CD8-positive, alpha-beta memory T cell (primary cell): ENCODE measurements around the gene FYCO1. TPM values are rescaled to one million over a fixed set of nuclear protein-coding genes. Genes with fewer than 3 reads are reported as not detected.

ENCODE experiments used
- CTCF ChIA-PET: fragments of 350-600 bp; sonication (Branson Sonifier 250); formaldehyde crosslinking; loops from one replicate; lab custom pipeline; 2021; ENCODE audit warnings: antibody characterized with exemption; lab: Charles Lee
- POLR2A ChIA-PET: fragments of 350-600 bp; sonication (Branson Sonifier 250); formaldehyde crosslinking; loops from one replicate; lab custom pipeline; 2021; ENCODE audit warnings: antibody characterized with exemption; lab: Charles Lee
- DNase-seq, 5 donors: peaks; one replicate each; pipeline versions ENCODE4 v3.0.0 to v3.0.0-alpha.2; 2020 to 2022; ENCODE audit warnings: mixed read lengths in 1 of 5
- H3K27ac ChIP-seq: one replicate; pipeline ENCODE4 v1.7.0; 2013; ENCODE audit warnings: low read depth, mild to moderate bottlenecking, low read length, moderate library complexity
- H3K27me3 ChIP-seq: 2 replicates; pipeline ENCODE4 v1.7.0; 2013; ENCODE audit warnings: low read length, mild to moderate bottlenecking; ENCODE audit not compliant: insufficient read depth, poor library complexity, severe bottlenecking
- H3K36me3 ChIP-seq: 2 replicates; pipeline ENCODE4 v1.7.0; 2013; ENCODE audit warnings: mild to moderate bottlenecking, low read length, moderate library complexity; ENCODE audit not compliant: insufficient read depth
- H3K4me1 ChIP-seq: 2 replicates; pipeline ENCODE4 v1.7.0; 2013; ENCODE audit warnings: mild to moderate bottlenecking, low read length, moderate library complexity; ENCODE audit not compliant: insufficient read depth
- H3K4me3 ChIP-seq: 2 replicates; pipeline ENCODE4 v1.7.0; 2013; ENCODE audit warnings: mild to moderate bottlenecking, low read length
- H3K9me3 ChIP-seq: 2 replicates; pipeline ENCODE4 v1.7.0; 2013; ENCODE audit warnings: mild to moderate bottlenecking, low read length
- H3K27ac Mint-ChIP-seq, 8 donors: one replicate each; pipeline ENCODE4 v1.8.0; 2020 to 2021; ENCODE audit warnings: mixed read lengths in 8 of 8, mild to moderate bottlenecking in 6 of 8, inconsistent platforms in 3 of 8, moderate library complexity in 3 of 8
- H3K27me3 Mint-ChIP-seq, 2 donors: one replicate each; pipeline ENCODE4 v1.8.0; 2020 to 2021; ENCODE audit warnings: mixed read lengths in 2 of 2, mild to moderate bottlenecking in 1 of 2, moderate library complexity in 1 of 2
- H3K36me3 Mint-ChIP-seq, 3 donors: one replicate each; pipeline ENCODE4 v1.8.0; 2020 to 2021; ENCODE audit warnings: mixed read lengths in 3 of 3, inconsistent platforms in 1 of 3, mild to moderate bottlenecking in 1 of 3
- H3K4me1 Mint-ChIP-seq, 3 donors: one replicate each; pipeline ENCODE4 v1.8.0; 2020 to 2021; ENCODE audit warnings: mixed read lengths in 3 of 3, inconsistent platforms in 1 of 3, mild to moderate bottlenecking in 1 of 3
- H3K4me3 Mint-ChIP-seq, 7 donors: one replicate each; pipeline ENCODE4 v1.8.0; 2020 to 2021; ENCODE audit warnings: mixed read lengths in 7 of 7, mild to moderate bottlenecking in 6 of 7, moderate library complexity in 4 of 7, inconsistent platforms in 2 of 7
- H3K9me3 Mint-ChIP-seq, 5 donors: one replicate each; pipeline ENCODE4 v1.8.0; 2020 to 2022; ENCODE audit warnings: mixed read lengths in 5 of 5, mild to moderate bottlenecking in 3 of 5, moderate library complexity in 2 of 5, inconsistent platforms in 1 of 5
- polyA plus RNA-seq: library from polyadenylated mRNA; unstranded; fragments of 300-500 nt; fragmentation: Illumina TruSeq; gene quantifications from one replicate; pipeline ENCODE4 v1.2.3, GENCODE V29; 2021
- total RNA-seq, 2 experiments: library from RNA; stranded (reverse); gene quantifications; one replicate each; pipeline ENCODE4 v1.2.3, GENCODE V29; 2021

The FYCO1 gene
- total and polyA plus RNA-seq, 3 experiments from 2014 or later, result 11.0 to 13.7 (median 13.4) TPM

DNA sequence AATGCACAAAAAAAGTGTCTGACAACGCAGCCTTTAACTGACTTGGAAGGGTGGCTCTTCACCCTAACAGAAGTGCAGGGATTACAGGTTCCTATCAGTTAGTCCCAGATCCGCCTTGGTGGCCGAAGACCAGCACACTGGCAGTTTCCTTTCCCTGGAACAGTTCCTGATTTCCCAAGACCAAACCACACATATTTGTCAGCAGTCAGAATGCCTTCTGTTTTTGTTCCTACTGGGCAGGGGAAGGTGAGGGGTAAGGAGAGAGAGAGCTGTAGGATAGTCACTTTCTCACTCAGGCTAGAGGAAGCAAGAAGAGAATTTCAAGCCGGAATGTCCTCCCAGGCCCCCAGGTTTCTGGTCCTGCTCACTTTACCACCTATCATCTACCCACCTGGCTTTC is 43.2 kb downstream of the FYCO1 start:
- Histone ChIP-seq H3K27ac (no peak overlapping the region), H3K36me3 (peaks cover 83% of the 10 kb centered on the region), H3K4me1 (peaks cover 56% of the 10 kb centered on the region), H3K9me3 (no peaks in the 10 kb centered on the region), H3K4me3 (no peak overlapping the region), H3K27me3 (no peaks in the 10 kb centered on the region)
- Mint-ChIP-seq H3K4me1 (peaks cover 84 to 96% (median 84%) of the 10 kb centered on the region in 3 donors), H3K27me3 (no peaks in the 10 kb centered on the region), H3K27ac (peak overlapping the region; percentile 90 to 95 (median 93)), H3K36me3 (peaks cover 51 to 96% (median 64%) of the 10 kb centered on the region in 3 donors), H3K9me3 (no peaks in the 10 kb centered on the region), H3K4me3 (peak overlapping the region in 3 of 7 donors; percentile 16 to 75 (median 63))
- ChIA-PET CTCF (interaction anchor here (1.6 to 4.3 kb wide), 4 partner anchors 8 to 131 kb away, joined by 3 to 22 read pairs (median 14); no protein-coding TSS in a partner anchor), POLR2A (interaction anchor here (0.6 to 2.3 kb wide), 2 partner anchors 11 to 116 kb away, joined by 7 read pairs; no protein-coding TSS in a partner anchor)
- DNase-seq, result no peak

DNA sequence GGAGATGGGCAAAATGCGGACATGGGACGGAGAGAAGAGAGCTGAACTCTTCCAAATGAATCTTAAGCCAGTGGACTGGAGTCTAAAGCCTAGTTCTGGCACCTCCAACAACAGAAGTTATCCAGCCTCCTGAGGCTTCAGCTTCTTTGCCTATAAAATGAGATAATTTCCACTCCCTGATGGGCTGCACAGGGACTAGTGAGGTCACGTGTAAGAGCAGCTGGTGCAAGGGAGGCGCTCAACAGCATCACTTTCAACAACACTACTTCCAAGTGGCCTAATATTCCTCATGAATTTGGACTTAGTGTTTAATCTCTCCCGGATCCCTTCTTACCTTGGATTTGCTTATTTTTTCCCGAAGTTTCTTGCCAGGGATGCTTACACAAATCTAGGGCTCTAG is 43.7 kb downstream of the FYCO1 start:
- H3K27me3 Mint-ChIP-seq, result no peaks in the 10 kb centered on the region
- Histone ChIP-seq H3K27ac (no peak overlapping the region), H3K36me3 (peaks cover 83% of the 10 kb centered on the region), H3K4me1 (peaks cover 57% of the 10 kb centered on the region), H3K27me3 (no peaks in the 10 kb centered on the region), H3K9me3 (no peaks in the 10 kb centered on the region), H3K4me3 (peak overlapping the region; percentile 7)
- POLR2A ChIA-PET, result interaction anchor here (0.7 to 2.3 kb wide), 2 partner anchors 10 to 13 kb away, joined by 3 to 7 read pairs; no protein-coding TSS in a partner anchor
- no peak for DNase-seq
- peaks cover 51 to 96% (median 64%) of the 10 kb centered on the region in 3 donors for H3K36me3 Mint-ChIP-seq
- peaks cover 84 to 96% (median 84%) of the 10 kb centered on the region in 3 donors for H3K4me1 Mint-ChIP-seq
- CTCF ChIA-PET, result interaction anchor here (1.3 to 4.3 kb wide), 5 partner anchors 9 to 126 kb away, joined by 3 to 22 read pairs (median 13); no protein-coding TSS in a partner anchor
- peak overlapping the region in 5 of 7 donors; percentile 23 to 75 (median 63) for H3K4me3 Mint-ChIP-seq
- peak overlapping the region; percentile 90 to 97 (median 93) for H3K27ac Mint-ChIP-seq
- no peaks in the 10 kb centered on the region for H3K9me3 Mint-ChIP-seq

DNA sequence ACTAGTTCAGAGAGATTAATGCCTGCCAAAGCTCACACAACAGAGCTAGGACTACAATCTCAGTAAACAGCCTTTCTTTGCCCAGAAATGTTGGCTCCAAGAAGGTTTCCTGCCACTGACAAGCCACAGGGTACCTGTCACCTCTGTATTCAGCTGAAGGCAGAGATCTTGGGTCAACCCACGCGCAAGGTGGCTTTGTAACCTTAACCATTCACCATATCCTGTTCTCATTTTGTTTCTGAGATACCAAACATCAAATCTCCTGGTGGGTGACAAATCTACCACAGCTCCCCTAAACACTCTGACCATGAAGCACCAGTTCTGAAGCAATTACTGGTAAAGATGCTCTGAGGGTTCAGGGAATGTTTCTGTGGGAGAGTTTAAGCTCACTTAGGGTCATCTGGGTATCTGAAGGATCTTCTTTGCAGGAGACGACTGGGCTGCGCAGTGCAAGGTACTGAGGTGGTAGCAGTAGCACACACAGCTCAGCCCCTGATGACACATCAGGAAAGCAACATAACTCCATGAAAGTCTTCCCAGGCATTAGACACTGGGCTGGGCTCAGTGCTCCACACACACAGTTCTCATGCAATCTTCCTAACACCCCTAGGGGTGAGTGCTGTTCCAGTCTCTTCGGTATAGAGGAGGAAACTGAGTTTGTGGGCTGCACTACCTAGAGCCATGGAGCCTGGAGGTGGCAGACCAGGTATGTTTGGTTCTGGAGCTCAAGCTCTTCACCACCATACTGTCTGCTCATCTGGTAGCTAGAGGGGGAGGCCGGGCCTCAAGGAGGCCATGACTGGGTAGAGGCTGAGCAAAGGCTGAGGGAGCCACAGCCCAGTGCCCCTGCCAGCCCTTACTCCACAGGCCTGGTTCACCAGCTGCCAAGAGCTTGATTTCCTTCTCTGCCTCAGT is 44.7 kb downstream of the FYCO1 start:
- H3K36me3 ChIP-seq, result peaks cover 85% of the 10 kb centered on the region
- peaks cover 87 to 99% (median 88%) of the 10 kb centered on the region in 3 donors for H3K4me1 Mint-ChIP-seq
- H3K27me3 ChIP-seq, result no peaks in the 10 kb centered on the region
- peak overlapping the region; percentile 60 to 89 (median 73) for H3K4me3 Mint-ChIP-seq
- H3K4me3 ChIP-seq, result peak overlapping the region; percentile 7
- peak overlapping the region; percentile 90 to 97 (median 93) for H3K27ac Mint-ChIP-seq
- H3K9me3 ChIP-seq, result no peaks in the 10 kb centered on the region
- H3K27me3 Mint-ChIP-seq, result no peaks in the 10 kb centered on the region
- H3K9me3 Mint-ChIP-seq, result no peaks in the 10 kb centered on the region
- ChIA-PET POLR2A (interaction anchor here (0.7 to 2.3 kb wide), 8 partner anchors 9 to 118 kb away, joined by 3 to 14 read pairs (median 4); no protein-coding TSS in a partner anchor), CTCF (interaction anchor here (0.9 to 4.3 kb wide), 11 partner anchors 10 to 423 kb away, joined by 3 to 22 read pairs (median 5); partner anchors contain the start of gene CCR5)
- DNase-seq, result peak in 4 of 5 donors; percentile 39 to 78 (median 68)
- H3K4me1 ChIP-seq, result peaks cover 68% of the 10 kb centered on the region
- H3K36me3 Mint-ChIP-seq, result peaks cover 54 to 98% (median 69%) of the 10 kb centered on the region in 3 donors
- H3K27ac ChIP-seq, result peak overlapping the region; percentile 30

GRCh38 chr3:45950131-45950530 is 45.5 kb downstream of the FYCO1 start:
- peaks cover 76% of the 10 kb centered on the region for H3K4me1 ChIP-seq
- peaks cover 89 to 100% (median 95%) of the 10 kb centered on the region in 3 donors for H3K4me1 Mint-ChIP-seq
- no peaks in the 10 kb centered on the region for H3K9me3 Mint-ChIP-seq
- no peaks in the 10 kb centered on the region for H3K9me3 ChIP-seq
- ChIA-PET POLR2A (interaction anchor here (0.6 to 2.3 kb wide), 8 partner anchors 8 to 349 kb away, joined by 3 to 14 read pairs (median 4); no protein-coding TSS in a partner anchor), CTCF (interaction anchor here (0.9 to 4.3 kb wide), 10 partner anchors 11 to 424 kb away, joined by 3 to 22 read pairs (median 5); partner anchors contain the start of gene CCR5)
- no peaks in the 10 kb centered on the region for H3K27me3 Mint-ChIP-seq
- H3K4me3 Mint-ChIP-seq, result peak overlapping the region; percentile 60 to 89 (median 73)
- peaks cover 78% of the 10 kb centered on the region for H3K36me3 ChIP-seq
- peak overlapping the region; percentile 13 for H3K27ac ChIP-seq
- H3K27ac Mint-ChIP-seq, result peak overlapping the region; percentile 60 to 95 (median 92)
- DNase-seq, result no peak
- H3K36me3 Mint-ChIP-seq, result peaks cover 57 to 98% (median 67%) of the 10 kb centered on the region in 3 donors
- H3K4me3 ChIP-seq, result peak overlapping the region; percentile 24
- H3K27me3 ChIP-seq, result no peaks in the 10 kb centered on the region

- POLR2A ChIA-PET, result no interaction called here
- peak overlapping the region; percentile 13 for H3K27ac ChIP-seq
Observed at GRCh38 chr3:45949432-45949831, 46.2 kb downstream of the FYCO1 start.

GRCh38 chr3:45948881-45949280 is 46.7 kb downstream of the FYCO1 start:
- Mint-ChIP-seq H3K36me3 (peaks cover 49 to 93% (median 61%) of the 10 kb centered on the region in 3 donors), H3K9me3 (no peaks in the 10 kb centered on the region), H3K4me1 (peaks cover 95 to 99% (median 99%) of the 10 kb centered on the region in 3 donors), H3K27me3 (no peaks in the 10 kb centered on the region), H3K4me3 (peak overlapping the region; percentile 19 to 94 (median 73)), H3K27ac (peak overlapping the region; percentile 69 to 95 (median 92))
- no peak overlapping the region for H3K27ac ChIP-seq
- peaks cover 88% of the 10 kb centered on the region for H3K4me1 ChIP-seq
- peaks cover 65% of the 10 kb centered on the region for H3K36me3 ChIP-seq
- CTCF ChIA-PET, result interaction anchor here (4.0 to 16.7 kb wide), 3 partner anchors 9 to 131 kb away, joined by 21 to 295 read pairs (median 22); no protein-coding TSS in a partner anchor
- no peak overlapping the region for H3K4me3 ChIP-seq
- no peaks in the 10 kb centered on the region for H3K9me3 ChIP-seq
- POLR2A ChIA-PET, result no interaction called here
- no peak for DNase-seq
- H3K27me3 ChIP-seq, result no peaks in the 10 kb centered on the region

More at GRCh38 chr3:45949432-45949831, 46.2 kb downstream of the FYCO1 start:
- H3K4me1 Mint-ChIP-seq, result peaks cover 96 to 100% (median 100%) of the 10 kb centered on the region in 3 donors
- H3K36me3 Mint-ChIP-seq, result peaks cover 54 to 98% (median 66%) of the 10 kb centered on the region in 3 donors
- H3K9me3 Mint-ChIP-seq, result no peaks in the 10 kb centered on the region
- CTCF ChIA-PET, result interaction anchor here (2.1 to 16.7 kb wide), 4 partner anchors 10 to 130 kb away, joined by 16 to 295 read pairs (median 22); no protein-coding TSS in a partner anchor
- H3K27me3 ChIP-seq, result no peaks in the 10 kb centered on the region
- DNase-seq, result no peak
- peak overlapping the region; percentile 56 to 94 (median 65) for H3K4me3 Mint-ChIP-seq
- no peaks in the 10 kb centered on the region for H3K9me3 ChIP-seq
- H3K27ac Mint-ChIP-seq, result peak overlapping the region; percentile 90 to 95 (median 93)
- no peaks in the 10 kb centered on the region for H3K27me3 Mint-ChIP-seq
- peaks cover 71% of the 10 kb centered on the region for H3K36me3 ChIP-seq
- H3K4me1 ChIP-seq, result peaks cover 83% of the 10 kb centered on the region
- H3K4me3 ChIP-seq, result no peak overlapping the region

- no peak overlapping the region for H3K4me3 ChIP-seq
- peaks cover 48 to 87% (median 55%) of the 10 kb centered on the region in 3 donors for H3K36me3 Mint-ChIP-seq
- H3K9me3 ChIP-seq, result no peaks in the 10 kb centered on the region
- no peaks in the 10 kb centered on the region for H3K27me3 ChIP-seq
- H3K4me3 Mint-ChIP-seq, result peak overlapping the region; percentile 19 to 94 (median 73)
- peaks cover 60% of the 10 kb centered on the region for H3K36me3 ChIP-seq
- ChIA-PET CTCF (interaction anchor here (1.1 to 16.7 kb wide), 4 partner anchors 9 to 131 kb away, joined by 3 to 295 read pairs (median 22); no protein-coding TSS in a partner anchor), POLR2A (interaction anchor here (1.0 kb wide), 1 partner anchor 9 kb away, joined by 3 read pairs; no protein-coding TSS in a partner anchor)
- H3K9me3 Mint-ChIP-seq, result no peaks in the 10 kb centered on the region
- H3K4me1 ChIP-seq, result peaks cover 93% of the 10 kb centered on the region
- no peaks in the 10 kb centered on the region for H3K27me3 Mint-ChIP-seq
- no peak overlapping the region for H3K27ac ChIP-seq
- peaks cover 95 to 99% (median 99%) of the 10 kb centered on the region in 3 donors for H3K4me1 Mint-ChIP-seq
- peak overlapping the region; percentile 69 to 95 (median 92) for H3K27ac Mint-ChIP-seq
- no peak for DNase-seq
Observed at GRCh38 chr3:45948311-45948781, 47.3 kb downstream of the FYCO1 start.
